T-helper 22 cell (primary cell): ENCODE data around the gene ALOX15B.

Experiments
- DNase-seq: peaks from one replicate; pipeline ENCODE4 v3.0.0-alpha.2; 2020; ENCODE audit warnings: low read depth

Gene ALOX15B

GRCh38 chr17:8038954-8039610 is at the start of gene ALOX15B:
Gene ALOX15B (plus strand): TSS chr17:8039059. CDS start chr17:8039156, 97 bp downstream.
- no peak for DNase-seq

- DNase-seq: peak; percentile 65
Observed at GRCh38 chr17:7989781-7990655, 48.8 kb upstream of the ALOX15B start.

GRCh38 chr17:7992516-7992915 is 46.3 kb upstream of the ALOX15B start:
- DNase-seq: no peak

GRCh38 chr17:7992924-7993323 is 45.9 kb upstream of the ALOX15B start:
- DNase-seq: no peak

- DNase-seq: no peak
Observed at GRCh38 chr17:7993972-7994589, 44.8 kb upstream of the ALOX15B start.

- no peak for DNase-seq
Observed at GRCh38 chr17:7995724-7996123, 43.1 kb upstream of the ALOX15B start.

GRCh38 chr17:7997186-7997585 is 41.7 kb upstream of the ALOX15B start:
- no peak for DNase-seq

GRCh38 chr17:8001976-8002720 is 36.7 kb upstream of the ALOX15B start, which contains the start of gene GUCY2D:
Gene GUCY2D (plus strand): TSS chr17:8002615. CDS start chr17:8003048, 433 bp downstream.
- no peak for DNase-seq

- no peak for DNase-seq
Observed at GRCh38 chr17:8002721-8003593, 35.9 kb upstream of the ALOX15B start.

- no peak for DNase-seq
Observed at GRCh38 chr17:8003594-8004181, 35.2 kb upstream of the ALOX15B start.

- no peak for DNase-seq
Observed at GRCh38 chr17:8004899-8005298, 34.0 kb upstream of the ALOX15B start.

GRCh38 chr17:8005357-8005756 is 33.5 kb upstream of the ALOX15B start:
- DNase-seq: no peak

- DNase-seq: no peak
Observed at GRCh38 chr17:8005967-8006730, 32.7 kb upstream of the ALOX15B start.

- no peak for DNase-seq
Observed at GRCh38 chr17:8006836-8007680, 31.8 kb upstream of the ALOX15B start.

GRCh38 chr17:8007836-8008235 is 31.0 kb upstream of the ALOX15B start:
- DNase-seq: no peak

- DNase-seq: no peak
Observed at GRCh38 chr17:8012045-8012580, 26.7 kb upstream of the ALOX15B start.

- DNase-seq: no peak
Observed at GRCh38 chr17:8012996-8013640, 25.7 kb upstream of the ALOX15B start.
